Activated CD4-positive, alpha-beta T cell treated with anti-CD3 and anti-CD28 coated beads, Interleukin-2, amount 50 U/mL, for 48 hours (primary cell): ENCODE data around the gene COL18A1.
"Not testable (repeated sequence)": the region's sequence is repeated elsewhere in the genome, so short reads cannot be mapped to it uniquely, and the experiment has no call there.

Experiments
- DNase-seq, 2 experiments: peaks; one replicate each; pipeline ENCODE4 v3.0.0-alpha.2; 2020

COL18A1 gene

DNA sequence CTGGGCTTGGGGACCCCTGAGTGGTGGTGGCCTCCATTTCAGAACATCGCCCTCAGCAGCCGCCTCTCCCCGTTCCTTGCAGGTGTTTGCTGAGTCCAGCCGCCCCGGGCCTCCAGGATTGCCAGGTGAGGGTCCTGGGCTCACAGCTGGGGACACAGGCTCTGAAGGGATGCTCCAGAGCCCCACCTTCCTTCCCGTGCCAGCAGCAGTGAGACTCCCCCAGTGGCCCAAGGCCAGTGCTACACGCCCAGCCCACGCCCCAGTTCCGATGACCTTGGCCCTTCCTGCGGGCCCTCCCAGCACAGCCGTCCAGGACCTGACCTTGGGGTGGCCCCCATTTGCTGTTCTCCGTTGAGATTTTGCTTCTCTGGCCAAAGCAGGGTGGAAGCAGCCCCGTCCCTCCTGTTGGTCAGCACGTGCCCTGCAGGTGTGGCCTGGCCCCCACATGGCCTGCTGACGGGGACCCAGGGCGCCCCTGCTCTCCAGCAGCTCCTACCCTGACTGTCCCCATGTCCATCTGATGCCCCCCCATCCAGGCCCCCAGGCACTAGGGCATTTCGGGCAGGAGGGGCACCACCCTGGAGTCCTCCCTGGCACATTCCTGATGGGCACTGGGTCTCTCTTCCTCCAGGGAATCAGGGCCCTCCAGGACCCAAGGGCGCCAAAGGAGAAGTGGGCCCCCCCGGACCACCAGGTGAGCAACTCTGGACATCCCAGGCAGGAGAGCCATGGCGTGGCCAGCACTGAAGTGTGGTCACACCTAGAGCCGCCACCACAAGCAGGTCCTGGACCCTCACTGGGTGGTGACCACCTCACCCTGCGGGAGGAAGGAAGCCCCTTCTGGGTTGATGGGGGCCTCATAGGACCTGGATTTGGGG, 92.2 kb downstream of the COL18A1 start:
- no peak for DNase-seq

DNA sequence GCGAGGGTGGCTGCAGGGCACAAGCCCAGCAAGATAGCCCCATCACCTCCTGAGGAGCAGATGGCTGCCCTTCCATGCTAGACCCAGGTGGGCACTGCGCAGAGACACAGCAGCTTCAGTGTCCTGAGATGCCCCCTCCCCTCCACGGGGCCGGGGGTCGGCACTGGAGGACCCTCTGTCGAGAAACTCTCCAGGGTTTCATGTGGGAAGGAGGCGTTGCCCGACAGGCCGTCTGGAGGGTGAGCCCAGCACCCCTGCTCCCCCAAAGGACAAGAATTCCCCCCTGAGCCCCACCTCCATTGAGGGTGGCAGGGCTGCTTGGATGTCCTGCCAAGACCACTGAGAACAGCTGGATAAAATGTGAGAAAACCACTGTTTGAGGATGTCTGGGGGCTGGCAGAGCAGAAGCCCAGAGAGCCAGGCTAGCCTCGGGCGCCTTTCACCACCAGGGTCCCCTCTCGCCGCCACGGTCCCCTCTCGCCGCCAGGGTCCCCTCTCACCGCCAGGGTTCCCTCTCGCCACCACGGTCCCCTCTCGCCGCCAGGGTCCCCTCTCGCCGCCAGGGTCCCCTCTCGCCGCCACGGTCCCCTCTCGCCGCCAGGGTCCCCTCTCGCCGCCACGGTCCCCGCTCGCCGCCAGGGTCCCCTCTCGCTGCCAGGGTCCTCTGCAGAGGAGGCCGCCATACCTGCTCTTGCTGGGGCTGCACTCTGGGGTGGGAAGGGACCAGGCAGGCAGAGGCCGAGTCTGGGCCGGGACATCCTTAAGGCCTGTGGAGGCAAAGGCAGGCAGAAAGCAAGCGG, 93.1 kb downstream of the COL18A1 start:
- no peak for DNase-seq

DNA sequence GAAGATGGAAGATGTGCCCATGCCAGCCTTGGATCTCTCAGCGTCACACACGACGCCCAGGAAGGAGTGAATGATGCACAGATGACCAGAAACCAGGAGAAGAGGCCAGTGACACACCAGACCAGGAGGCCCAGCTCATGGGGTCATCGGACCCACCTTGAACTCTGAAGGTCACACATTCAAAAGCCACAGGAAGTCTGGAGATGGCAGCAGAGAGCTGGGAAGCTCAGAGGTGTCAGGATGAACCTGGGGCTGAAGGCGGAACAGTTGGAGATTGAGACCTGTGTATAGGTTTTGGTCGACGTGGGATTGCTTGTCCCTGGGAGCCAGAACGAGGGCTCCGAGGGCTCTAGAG, 93.7 kb downstream of the COL18A1 start:
- no peak for DNase-seq

DNA sequence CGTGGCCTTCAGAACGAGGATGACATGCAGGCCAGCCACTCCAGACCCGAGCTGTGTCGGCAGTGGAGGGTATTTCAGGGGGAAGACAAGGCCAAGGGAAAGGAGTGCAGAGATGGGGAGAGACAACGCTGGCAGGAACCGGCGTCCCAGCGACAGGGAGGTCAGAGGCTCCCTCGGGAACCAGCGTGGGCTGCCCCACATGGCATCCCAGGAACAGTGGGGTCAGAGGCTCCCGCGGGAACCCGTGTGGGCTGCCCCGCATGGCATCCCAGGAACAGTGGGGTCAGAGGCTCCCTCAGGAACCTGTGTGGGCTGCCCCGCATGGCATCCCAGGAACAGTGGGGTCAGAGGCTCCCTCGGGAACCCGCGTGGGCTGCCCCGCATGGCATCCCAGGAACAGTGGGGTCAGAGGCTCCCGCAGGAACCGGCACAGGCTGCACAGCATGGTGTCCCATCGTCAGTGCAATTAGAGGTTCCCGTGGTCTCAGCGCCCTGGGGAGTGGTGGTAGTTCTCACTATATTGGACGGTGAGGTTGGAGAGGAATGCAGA, 94.3 kb downstream of the COL18A1 start:
- DNase-seq: no peak

DNA sequence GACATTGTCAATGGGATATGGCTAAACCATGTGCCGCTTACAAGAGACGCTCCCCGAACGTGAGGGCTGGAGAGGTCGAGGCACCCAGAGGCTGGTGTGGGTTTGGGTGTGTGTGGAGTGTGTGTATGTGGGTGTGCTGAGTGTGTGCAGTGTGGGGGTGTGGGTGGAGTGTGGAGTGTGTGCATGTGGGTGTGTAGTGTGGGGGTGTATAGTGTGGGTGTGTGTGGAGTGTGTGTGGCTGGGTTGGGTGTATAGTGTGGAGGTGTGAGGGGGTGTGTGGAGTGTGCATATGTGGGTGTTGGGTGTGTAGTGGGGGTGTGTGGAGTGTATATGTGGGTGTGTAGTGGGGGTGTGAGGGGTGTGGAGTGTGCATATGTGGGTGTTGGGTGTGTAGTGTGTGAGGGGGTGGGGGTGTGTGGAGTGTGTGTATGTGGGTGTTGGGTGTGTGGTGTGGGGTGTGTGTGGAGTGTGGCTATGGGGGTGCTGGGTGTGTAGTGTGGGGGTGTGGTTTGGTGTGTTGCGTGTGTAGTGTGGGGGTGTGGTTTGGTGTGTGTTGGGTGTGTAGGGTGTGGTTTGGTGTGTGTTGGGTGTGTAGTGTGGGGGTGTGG, 95.1 kb downstream of the COL18A1 start:
- no peak for DNase-seq

DNA sequence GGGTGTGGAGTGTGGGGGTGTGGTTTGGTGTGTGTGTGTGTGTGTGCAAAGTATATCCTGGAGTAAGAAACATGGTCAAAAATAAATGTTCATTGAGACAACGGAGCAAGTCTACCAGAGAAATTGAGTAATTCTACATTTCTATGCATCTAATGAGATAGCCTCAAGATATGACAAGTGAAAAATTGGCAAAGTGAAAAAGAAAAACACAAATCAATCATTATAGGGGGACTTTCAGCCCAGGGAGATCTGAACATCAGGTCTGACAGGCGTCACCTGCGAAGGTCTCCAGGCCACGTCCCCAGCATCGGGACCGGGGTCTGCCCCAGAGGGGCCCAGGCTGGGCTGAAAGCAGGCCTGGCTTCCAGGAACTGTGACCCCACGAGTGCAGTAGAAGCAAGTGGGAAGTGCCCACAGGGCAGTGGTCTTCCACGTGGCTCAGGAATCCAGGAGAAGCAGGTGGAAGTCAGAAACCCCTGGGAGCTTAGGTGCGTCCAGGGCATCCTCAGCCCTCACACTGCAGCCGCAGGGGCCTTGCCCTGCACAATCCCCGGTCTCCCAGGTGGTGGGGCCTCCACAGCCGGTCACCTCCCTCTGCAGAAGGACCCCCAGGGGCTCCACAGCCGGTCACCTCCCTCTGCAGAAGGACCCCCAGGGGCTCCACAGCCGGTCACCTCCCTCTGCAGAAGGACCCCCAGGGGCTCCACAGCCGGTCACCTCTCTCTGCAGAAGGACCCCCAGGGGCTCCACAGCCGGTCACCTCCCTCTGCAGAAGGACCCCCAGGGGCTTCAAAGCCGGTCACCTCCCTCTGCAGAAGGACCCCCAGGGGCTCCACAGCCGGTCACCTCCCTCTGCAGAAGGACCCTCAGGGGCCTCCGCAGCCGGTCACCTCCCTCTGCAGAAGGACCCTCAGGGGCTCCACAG, 96.4 kb downstream of the COL18A1 start:
- DNase-seq: not testable (repeated sequence)

DNA sequence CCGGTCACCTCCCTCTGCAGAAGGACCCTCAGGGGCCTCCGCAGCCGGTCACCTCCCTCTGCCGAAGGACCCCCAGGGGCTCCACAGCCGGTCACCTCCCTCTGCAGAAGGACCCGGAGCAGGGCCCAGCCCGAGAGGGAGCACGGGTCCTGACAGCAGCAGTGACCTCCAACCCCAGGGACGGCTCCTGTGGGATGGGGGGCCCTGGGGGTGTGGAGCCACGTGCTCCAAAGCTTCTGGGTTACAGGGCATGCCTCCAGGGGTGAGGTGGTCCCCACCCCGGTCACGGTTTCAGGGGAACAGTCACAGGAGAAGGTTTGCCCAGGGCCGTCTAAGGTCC, 97.0 kb downstream of the COL18A1 start:
- DNase-seq: no peak

DNA sequence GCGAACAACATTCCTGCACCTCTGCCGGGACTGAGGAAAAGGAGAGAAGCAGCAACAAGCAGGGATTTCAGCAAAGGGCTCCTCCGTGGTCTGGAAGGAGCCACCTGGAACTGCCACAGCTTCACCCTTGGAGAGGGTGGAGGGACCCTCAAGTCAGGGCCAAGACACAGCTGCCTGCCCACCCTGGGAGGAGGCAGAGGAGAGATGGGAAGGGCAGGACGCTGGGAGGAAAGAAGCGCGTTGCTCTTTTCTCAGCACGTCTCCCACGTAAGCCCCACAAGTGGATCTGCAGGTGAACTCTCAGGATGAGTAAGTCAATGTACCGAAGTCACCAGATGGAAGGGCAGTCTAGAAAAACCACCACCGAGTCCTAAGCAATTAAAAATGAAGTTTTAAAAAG, 97.6 kb downstream of the COL18A1 start:
- DNase-seq: no peak

DNA sequence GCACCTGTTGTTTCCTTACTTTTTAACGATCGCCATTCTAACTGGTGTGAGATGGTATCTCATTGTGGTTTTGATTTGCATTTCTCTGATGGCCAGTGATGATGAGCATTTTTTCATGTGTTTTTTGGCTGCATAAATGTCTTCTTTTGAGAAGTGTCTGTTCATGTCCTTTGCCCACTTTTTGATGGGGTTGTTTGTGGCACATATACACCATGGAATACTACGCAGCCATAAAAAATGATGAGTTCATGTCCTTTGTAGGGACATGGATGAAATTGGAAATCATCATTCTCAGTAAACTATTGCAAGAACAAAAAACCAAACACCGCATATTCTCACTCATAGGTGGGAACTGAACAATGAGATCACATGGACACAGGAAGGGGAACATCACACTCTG, 98.3 kb downstream of the COL18A1 start:
- DNase-seq: not testable (repeated sequence)

DNA sequence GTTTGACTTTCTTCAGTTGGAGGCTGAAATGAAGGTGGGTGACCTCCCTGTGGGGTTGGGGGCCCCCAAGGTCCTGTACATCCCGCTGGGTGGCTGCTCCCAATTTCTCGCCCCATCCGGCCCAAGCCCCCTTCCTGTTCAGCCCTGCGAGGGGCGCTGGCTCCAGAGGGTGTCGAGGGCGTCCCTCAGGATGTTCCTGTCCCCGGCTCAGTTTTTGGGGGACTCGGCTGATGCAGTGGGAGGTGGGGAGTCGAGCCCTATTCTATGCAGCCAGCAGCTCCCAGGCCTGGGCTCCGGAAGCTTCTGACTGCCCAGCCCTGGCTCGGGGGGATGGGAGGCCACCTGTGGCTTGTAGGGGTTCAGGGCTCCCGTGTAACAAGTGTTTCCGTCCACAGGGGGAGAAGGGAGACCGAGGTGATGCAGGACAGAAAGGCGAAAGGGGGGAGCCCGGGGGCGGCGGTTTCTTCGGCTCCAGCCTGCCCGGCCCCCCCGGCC, 99.1 kb downstream of the COL18A1 start:
- DNase-seq: no peak

DNA sequence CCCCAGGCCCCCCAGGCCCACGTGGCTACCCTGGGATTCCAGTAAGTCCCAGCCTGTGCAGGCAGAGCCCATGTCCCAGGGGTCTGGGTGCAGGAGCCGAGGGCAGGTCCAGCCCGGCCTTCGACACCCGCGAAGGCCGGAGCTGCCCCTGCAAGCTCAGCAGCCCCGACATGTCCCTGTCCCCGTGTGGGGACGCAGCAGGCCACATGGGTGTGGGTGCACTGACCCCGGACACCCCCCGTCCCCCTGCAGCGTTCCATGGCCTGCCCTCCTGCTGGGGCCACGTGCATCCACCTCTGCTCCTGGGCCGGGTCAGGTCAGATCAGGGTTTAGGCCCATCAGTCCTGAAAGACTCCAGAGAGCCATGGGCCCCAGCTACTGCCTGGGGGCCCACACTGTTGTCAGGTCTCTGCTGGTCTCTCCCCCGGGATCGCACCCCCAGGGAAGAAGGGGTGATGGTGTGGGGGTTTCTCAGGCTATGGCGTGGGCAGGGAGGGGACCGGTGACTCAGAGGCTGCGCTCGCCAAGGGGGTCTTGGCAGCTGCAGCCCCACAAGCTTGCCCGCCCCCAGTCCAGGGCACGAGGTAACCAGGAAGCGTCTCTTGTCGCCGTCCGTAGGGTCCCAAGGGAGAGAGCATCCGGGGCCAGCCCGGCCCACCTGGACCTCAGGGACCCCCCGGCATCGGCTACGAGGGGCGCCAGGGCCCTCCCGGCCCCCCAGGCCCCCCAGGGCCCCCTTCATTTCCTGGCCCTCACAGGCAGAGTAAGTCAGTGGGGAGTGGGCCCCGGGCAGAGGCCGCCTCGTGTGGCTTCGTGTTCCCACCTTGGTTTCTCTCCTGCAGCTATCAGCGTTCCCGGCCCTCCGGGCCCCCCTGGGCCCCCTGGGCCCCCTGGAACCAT, 99.8 kb downstream of the COL18A1 start:
- DNase-seq: no peak

DNA sequence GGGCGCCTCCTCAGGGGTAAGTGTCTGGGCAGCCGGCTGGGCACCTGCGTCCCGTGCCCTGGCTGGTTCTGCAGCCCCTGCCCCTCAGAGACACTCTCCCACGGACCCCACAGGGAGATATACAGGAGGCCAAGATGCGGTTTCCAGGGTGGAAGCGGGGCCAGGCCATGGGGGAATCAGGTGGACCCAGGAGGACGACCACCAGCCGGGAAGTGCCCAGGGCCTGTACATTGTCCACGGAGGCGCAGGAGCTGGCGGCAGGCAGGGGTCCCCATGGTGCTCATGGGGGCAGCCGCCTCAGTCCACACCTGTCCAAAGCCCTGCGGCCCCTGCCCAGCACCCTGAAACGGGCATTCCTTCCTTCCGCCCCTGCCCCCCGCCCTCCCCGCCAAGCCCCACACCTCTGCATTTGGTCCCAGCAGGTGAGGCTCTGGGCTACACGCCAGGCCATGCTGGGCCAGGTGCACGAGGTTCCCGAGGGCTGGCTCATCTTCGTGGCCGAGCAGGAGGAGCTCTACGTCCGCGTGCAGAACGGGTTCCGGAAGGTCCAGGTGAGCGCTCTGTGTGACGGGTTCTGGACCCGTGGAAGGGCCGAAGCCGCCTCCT, 100.6 kb downstream of the COL18A1 start:
- DNase-seq: no peak

DNA sequence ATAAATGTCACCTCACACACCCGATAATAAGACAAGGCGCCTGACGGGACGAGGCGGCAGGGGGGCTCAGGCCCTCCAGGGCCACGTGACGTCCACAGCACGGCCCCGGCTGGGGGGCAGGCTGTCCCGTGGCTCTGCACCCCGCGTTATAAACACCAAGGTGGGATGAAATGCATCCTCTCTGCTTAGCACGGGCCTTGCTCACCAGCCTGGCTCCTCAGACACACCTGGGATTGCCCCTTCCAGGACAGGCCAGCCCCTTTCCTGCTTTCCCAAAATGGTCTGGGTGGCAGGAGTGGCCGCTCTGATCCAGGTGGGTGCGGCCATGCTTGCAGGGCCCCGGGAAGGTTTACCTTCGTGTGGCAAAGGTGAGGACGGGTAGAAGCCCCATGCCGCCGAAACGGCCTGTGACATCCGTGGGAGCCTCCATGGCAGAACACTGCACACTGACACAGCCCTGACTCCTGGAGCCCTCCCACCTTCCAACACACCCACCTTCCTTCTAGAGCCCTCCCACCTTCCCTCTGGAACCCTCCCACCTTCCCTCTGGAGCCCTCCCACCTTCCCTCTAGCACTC, 101.4 kb downstream of the COL18A1 start:
- no peak for DNase-seq

DNA sequence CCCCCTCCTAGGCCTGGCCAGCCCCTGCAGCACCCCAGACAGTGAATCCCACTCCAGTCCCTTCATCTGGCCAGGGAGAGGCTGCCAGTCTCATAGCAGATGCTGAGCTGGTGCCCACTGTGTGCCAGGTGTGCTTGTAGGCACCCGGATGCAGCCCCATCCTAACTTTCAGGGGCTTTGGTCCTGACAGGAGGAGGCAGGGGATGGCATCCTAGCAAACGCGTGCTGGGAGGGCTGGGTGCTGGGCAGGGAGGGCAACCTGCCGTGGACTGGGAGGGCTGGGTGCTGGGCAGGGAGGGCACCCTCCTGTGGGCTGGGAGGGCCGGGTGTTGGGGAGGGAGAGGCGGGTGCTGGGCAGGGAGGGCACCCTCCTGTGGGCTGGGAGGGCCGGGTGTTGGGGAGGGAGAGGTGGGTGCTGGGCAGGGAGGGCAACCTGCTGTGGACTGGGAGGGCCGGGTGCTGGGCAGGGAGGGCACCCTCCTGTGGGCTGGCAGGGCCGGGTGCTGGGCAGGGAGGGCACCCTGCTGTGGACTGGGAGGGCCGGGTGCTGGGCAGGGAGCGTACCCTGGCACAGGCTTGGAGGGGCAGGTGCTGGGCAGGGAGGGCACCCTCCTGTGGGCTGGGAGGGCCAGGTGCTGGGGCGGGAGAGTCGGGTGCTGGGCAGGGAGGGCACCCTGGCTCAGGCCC, 102.0 kb downstream of the COL18A1 start:
- DNase-seq: no peak

DNA sequence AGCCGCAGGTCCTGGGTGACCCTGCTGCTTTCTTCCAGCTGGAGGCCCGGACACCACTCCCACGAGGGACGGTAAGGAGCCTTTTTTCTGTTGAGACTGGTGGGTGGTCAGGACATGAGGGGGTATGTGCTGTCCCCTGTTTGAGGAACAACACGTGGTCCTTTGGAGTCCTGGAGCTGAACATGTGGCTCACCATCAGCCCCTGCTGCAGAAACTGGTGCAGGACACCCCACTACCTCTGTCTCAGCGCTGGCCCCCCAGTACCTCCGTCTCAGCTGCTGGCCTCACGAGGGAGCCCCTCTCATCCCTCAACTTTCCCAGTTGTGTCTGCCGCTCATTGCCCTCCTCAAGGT, 102.5 kb downstream of the COL18A1 start:
- no peak for DNase-seq

DNA sequence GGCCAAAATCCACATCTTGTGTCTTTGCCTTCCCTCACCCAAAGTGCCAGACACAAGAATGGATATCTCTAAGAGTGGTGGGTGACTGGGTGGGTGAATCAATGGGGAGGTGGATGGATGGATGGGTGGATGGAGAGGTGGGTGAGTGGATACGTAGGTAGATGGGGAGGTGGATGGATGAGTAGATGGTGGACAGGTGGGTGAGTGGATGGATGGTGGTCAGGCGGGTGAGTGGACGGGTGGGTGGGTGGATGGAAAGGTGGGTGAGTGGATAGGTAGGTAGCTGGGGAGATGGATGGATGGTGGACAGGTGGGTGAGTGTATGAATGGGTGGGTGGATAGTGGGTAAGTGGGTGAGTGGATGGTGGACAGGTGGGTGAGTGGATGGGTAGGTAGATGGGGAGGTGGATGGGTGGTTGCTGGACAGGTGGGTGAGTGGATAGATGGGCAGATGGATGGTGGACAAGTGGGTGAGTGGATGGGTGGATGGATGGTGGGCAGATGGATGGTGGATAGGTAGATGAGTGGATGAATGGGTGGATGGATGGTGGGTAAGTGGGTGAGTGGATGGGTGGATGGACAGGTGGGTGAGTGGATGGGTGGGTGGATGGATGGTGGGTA, 103.0 kb downstream of the COL18A1 start:
- no peak for DNase-seq

DNA sequence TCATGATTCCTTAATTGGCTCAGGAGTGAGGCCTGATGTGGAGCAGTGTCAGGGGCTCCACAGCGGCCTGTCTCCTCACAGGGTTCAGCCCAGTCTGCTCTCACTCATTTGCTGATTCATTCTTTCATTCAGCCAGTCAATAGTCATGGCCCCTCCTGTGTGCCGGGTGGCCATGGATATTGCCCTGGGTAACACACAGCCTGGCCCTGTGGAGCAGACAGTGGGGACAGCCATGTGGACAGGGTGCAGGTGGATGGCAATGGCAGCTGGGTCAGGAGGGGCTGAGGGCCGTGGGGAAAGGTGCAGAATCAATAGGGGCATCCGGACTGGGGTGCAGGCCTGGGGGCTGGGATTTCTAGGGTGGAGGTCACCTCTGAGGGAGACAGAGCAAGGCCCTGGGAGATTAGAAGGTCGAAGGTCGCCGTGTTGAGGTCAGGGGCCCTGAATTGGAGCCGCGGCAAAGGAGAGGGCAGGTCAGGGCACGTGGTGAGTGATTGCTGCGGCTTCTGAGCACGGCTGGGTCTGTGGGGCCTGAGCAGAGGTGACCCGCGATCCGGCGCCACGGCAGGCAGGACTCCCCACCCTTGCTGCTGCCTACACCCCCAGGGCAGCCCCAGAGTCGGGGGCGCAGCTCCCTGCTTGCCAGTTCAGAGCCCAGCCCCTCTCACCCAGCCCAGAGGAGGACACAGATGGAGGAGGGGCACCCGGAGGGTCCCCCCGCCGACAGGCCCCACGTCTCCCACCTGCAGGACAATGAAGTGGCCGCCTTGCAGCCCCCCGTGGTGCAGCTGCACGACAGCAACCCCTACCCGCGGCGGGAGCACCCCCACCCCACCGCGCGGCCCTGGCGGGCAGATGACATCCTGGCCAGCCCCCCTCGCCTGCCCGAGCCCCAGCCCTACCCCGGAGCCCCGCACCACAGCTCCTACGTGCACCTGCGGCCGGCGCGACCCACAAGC, 103.9 kb downstream of the COL18A1 start:
- DNase-seq: no peak
